ENCODE data around the gene TAS2R31.

GRCh38 chr12:11055306-11055705, 24.1 kb upstream of the TAS2R31 start:
- TF ChIP-seq CTCF (IDR thresholded peaks at IDR 0.05) (no peak), EZH2 (IDR thresholded peaks at IDR 0.05) (no peak)

Measured in neural progenitor cell (in vitro differentiated cells).